SK-MEL-5 (cell line): ENCODE results near the gene FOXC1. TPM values are rescaled to one million over a fixed set of nuclear protein-coding genes. Genes with fewer than 3 reads are reported as not detected.

Experiments
- DNase-seq: peaks from one replicate; pipeline ENCODE4 v3.0.0-alpha.2; 2016; ENCODE audit warnings: low read depth, low spot score
- in situ Hi-C: cut with HindIII; loops from 2 replicates; pipeline ENCODE4 v1.10.0; 2016; ENCODE audit warnings: low sequenced_read_pairs, high pct_unique_total_duplicates, low pct_unique_long_range_greater_than_20kb
- total RNA-seq: library from RNA; depleted of rRNA; stranded (reverse); fragments of >200 nt; shearing (Covaris generic); gene quantifications from 2 replicates; pipeline ENCODE4 v1.2.3, GENCODE V29; 2014; rRNA removed

FOXC1 gene
- total RNA-seq, 1 experiment from 2014 or later, result 9.4 TPM

DNA sequence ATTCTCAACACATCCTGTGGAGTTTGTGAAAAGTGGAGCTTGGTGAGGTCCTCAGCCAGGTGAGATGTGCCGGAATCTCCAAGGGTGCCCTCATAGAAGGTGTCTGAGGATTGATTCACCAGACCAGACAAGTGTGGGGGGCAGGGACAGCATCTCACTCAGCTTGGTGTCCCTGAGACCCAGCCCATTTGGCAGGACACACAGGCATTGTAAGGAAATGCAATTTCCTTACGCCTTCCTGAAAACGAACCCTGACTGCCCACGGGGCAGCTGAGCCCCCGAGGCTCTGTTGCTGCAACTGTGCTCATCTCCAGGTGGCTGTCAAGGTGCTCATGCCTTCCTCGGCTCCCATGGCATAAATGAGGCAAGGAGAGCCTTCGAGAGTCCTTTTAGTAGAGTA is 33.4 kb downstream of the FOXC1 start:
- DNase-seq, result no peak
- in situ Hi-C loops, result loop anchor here (25.0 kb wide), 1 partner anchor 269 kb away; no protein-coding TSS in a partner anchor

DNA sequence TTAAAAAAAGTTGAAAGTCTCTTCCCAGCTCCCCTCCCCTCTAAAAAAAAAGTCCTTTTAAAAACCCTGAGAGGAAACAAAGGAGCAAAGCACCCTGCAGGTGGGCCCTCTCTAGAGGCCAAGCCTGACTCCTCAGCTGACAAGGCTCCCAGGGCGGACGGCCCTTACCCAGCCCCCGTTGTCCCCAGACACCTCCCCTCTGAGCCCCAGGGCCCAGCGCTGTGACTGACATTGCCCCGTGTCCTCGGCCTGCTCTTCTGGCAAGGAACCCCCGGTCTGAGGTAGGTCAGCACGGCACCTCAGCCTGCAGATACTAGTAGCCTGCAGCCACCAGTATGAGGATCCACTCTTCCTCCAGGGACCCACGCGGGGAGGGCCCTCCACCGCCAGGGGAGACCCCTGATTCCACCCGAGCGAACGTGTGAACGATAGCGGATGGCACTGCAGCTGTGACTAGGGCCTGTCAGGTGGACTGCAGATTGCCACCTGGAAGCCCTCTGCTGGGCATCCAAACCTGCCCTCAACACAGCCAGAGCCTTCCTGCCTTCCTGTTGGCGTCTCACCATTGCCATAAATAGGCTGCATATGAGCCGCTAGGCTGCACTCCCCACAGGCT is 34.2 kb downstream of the FOXC1 start:
- in situ Hi-C loops, result loop anchor here (25.0 kb wide), 1 partner anchor 268 kb away; no protein-coding TSS in a partner anchor
- DNase-seq, result no peak

DNA sequence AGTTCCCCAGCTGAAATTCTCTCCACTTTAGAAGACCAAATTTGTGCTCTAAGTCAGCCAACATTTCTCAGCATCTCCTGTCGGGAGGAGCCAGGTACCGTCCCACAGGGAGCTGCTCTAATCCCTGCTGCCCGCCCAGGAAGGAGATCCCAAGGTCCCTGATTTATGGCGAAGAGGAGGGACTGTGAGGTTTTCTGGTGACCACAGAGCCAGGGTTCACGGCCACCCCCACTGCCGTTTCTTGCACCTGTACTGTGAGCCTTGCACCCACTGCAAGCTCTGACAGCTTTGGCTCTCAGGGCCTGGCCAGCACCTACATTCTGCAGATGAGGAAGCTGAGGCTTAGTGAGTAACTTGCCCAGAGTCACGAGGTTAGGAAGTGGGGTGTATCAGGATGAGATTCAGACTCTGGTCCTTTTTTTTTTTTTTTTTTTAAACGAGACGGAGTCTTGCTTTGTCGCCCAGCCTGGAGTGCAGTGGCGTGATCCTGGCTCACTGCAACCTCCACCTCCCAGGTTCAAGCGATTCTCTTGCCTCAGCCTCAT is 34.9 kb downstream of the FOXC1 start:
- in situ Hi-C loops, result loop anchor here (25.0 kb wide), 1 partner anchor 268 kb away; no protein-coding TSS in a partner anchor
- no peak for DNase-seq

DNA sequence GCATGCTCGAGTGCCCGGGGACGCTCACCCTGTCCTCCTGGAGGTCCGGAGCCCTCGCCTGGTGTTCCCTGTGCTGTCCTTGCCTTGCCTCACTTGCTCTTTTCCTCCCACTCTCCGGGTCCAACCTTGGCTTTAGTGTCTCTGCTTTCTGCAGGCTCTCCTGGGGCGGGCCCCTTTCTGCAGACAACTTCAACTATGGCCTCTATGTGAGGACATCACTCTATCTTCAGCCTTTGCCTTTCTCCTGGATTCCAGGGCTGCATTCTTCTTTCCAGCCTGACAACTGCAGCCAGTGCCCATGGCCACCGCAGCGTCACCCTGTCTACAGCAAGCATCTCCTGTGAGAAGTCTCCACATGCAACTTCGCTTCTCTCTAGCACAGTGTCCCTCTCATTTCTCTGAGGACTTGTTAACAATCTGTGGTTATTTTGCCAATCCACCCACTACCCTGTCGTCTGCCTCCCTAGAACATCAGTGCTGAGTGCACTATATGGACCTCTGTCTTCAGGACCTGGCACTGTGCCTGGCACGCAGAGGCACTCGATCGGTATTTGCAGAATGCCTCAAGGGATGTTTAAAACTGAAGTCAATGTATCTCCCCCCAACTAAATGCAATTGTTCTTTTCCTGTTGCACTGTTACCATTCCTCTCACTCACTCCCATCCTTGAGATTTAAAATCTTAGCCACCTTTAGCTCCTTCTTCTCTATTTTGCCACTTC is 35.9 kb downstream of the FOXC1 start:
- no peak for DNase-seq
- in situ Hi-C loops, result loop anchor here (25.0 kb wide), 1 partner anchor 267 kb away; no protein-coding TSS in a partner anchor

DNA sequence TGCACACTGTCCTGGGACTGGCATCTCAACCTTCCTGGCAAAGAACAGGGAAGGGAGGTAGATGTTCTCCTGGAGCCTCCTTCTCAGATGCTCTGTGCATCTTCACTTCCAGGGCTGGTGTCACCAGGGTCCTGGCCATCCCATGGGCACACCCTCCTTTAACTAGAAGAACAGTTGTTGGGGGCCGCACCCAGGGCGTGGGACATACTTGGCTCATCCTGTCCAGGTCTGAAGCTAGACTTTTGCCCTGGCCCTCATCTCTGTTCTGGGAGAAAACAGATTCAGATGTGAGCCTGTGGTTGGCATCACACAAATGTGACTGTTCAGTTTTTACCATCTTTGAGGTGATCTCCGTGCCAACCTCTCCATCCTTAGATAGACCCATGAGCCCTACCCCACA is 41.6 kb downstream of the FOXC1 start:
- DNase-seq, result no peak
- in situ Hi-C loops, result no loop called here

DNA sequence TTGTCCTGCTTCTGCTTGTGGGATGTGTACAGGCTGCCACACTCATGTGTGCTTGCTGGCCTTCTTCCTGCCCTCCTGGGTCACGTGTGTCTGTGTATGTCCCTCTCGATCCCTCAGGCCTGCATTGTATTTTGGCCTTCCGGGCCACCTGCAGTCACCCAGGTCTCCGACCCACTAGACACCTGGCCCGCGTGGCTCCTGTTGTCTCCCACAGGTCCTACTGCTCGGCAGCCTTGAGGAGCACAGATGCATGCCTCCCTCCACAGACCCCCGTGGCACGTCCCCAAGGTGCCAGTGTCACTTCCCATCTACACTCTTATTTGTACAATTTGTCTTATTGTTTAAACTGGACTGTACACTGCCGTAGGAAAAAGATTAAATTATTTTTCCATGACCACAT is 43.1 kb downstream of the FOXC1 start:
- no peak for DNase-seq
- in situ Hi-C loops, result no loop called here

DNA sequence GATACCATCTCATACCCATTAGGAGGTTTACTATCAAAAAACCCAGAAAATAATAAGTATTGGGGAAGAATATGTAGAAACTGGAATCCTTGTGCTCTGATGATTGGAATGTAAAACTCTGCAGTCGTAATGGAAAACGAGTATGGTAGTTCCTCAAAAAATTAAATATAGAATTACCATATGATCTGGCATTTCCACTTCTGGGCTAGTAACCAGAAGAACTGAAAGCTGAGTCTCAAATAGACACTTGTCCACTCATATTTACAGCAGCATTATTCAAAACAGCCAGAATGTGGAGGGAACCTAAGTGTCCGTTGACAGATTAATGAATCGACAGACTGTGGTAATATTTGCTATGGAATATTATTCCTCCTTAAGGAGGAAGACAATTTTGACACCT is 44.3 kb downstream of the FOXC1 start:
- DNase-seq, result no peak
- in situ Hi-C loops, result no loop called here

DNA sequence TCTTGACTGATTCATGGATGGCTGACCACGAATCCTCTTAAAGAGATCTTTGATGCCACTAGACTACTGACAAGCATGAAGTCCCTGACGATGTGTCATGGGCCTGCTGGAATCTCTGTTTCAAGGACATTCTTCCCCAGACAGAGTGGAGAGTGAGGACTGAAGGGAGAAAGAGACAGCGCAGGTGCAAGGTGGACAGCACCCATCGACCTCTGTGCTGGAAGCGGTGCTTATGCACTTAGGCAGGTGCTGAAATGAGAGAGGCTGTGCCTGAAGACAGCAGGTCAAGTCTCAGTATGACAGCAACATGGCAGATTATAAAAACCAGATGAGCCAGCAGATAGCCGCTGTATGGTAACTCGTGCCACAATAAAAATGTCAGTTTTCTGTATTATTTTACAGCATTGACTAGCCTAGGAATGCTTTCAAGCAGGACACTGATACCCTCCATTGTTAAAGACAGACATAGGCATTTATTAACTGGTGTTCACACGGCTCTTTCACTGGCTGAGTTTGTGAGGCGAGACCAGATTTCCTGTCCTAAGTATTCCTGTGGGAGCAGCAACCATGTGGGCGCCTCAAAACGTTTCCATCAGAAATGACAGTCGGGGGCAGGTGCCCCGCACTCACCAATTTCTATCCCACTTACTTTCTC is 47.5 kb downstream of the FOXC1 start:
- in situ Hi-C loops, result no loop called here
- DNase-seq, result no peak

DNA sequence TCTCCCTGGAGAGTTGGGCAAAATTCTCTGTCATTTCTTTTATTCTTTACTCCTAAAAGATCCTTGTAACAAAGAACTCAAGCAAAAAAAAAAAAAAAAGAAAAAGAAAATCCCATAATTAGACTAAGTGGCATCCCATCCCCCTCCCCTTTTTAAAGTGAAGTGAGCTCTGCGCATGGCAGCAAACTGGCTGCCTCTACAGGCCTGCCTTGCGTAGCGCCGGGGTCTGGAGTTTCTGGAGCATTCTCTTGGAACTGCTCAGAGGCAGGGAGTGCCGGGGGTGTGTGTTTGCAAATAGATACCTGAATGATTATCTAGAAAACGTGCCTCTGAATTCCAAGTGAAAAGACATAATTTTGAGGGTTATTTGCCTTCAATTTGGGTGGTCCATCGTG is 48.1 kb downstream of the FOXC1 start:
- in situ Hi-C loops, result no loop called here
- DNase-seq, result no peak

DNA sequence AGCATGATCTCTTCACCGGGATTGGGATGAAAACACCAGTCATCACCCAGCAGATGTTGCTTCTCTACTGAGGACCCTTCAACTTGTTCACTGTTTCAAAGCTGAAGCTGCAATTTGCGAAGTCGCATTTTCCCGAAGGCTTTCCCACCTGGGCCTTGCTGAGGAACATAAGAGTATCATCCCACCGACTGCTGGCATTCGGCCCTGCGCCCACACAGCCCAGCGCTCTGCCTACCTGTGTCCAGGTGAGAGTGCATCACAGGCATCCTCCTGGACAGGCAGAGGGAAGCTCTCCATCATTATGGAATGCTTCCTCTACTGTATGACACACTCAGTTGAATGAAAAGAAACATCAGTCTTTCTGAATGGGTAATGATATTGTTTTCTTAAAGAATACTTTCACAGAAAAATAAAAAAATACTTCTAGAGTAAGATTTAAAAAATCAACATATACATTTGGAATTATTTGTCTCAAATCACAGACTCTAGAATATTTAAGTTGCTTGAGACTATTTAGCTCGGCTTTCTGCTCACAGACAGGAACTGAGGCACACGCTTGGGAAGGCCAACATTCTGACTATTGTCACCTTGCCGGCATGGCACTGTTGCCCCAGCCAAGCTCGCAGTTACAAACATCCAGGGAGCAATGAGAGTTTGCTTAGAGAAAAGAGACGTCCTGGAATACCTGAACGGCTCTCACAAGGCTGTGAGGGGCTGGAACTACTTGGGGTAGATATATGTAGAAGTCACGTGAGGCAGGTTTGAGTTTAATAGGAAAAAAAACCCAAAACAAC is 48.7 kb downstream of the FOXC1 start:
- DNase-seq, result no peak
- in situ Hi-C loops, result no loop called here

DNA sequence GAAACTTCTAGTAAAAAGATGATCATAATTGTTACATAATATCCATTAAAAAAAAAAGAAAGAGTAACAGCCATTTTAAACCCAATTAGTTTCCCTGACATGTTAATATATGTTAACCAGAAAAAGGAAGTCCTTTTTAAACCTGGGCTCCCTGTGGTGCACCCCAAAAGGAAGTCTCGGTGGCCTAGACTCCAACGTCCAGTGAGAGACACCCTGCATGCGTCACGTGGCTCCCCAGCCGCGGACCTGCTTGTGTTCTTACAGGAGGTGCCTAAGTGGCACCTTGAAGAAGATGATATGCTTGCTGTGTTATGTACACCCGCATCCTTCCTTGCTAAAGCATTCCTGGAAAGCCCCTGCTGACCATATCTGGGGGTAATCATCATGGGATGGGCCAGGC is 50.1 kb downstream of the FOXC1 start:
- in situ Hi-C loops, result no loop called here
- no peak for DNase-seq

DNA sequence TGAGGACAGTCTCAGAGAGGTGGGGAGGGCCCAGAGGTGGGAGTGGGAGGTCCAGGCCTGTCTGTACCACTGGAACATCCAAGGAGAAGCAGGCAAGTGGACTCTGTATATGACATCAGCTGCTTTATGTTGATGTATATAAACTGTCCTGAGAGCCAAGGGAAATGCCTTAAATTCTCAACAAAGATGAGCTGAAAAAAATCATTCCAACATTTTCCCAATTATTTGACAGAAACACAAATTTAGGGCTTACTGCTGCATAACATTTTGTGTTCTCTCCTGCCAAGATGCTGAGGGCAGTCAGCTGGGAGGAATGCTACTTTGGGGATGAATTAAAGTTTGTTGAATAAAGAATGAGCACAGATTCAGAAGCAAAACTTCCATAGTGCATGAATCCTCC is 52.8 kb downstream of the FOXC1 start:
- in situ Hi-C loops, result no loop called here
- DNase-seq, result no peak

Other genes starting within 250 kb of the FOXC1 start
- 3.8 and 6.0 TPM in 2 replicates for gene FOXF2, start 220.3 kb upstream of the FOXC1 start, total RNA-seq